Activated CD8-positive, alpha-beta T cell treated with anti-CD3 and anti-CD28 coated beads for 36 hours (primary cell): Measurements from ENCODE around the gene LSM11. TPM values are rescaled to one million over a fixed set of nuclear protein-coding genes. Genes with fewer than 3 reads are reported as not detected.

Experiments used
- ATAC-seq: fragments of 200-7000 bp; cut with Tn5 transposase; one replicate; pipeline ENCODE4 v1.10.0; 2021; ENCODE audit warnings: mild to moderate bottlenecking, moderate library complexity
- CTCF ChIA-PET: fragments of 350-600 bp; sonication (Branson Sonifier 250); formaldehyde crosslinking; loops from one replicate; lab custom pipeline; 2021; ENCODE audit warnings: antibody characterized with exemption; lab: Charles Lee
- POLR2A ChIA-PET: fragments of 350-600 bp; sonication (Branson Sonifier 250); formaldehyde crosslinking; loops from one replicate; lab custom pipeline; 2021; ENCODE audit warnings: antibody characterized with exemption; lab: Charles Lee
- DNase-seq: peaks from one replicate; pipeline ENCODE4 v3.0.0-alpha.2; 2020
- H3K27ac Mint-ChIP-seq: one replicate; pipeline ENCODE4 v1.8.0; 2021; ENCODE audit warnings: mild to moderate bottlenecking, mixed read lengths
- H3K27me3 Mint-ChIP-seq: one replicate; pipeline ENCODE4 v1.8.0; 2021; ENCODE audit warnings: mixed read lengths
- H3K36me3 Mint-ChIP-seq: one replicate; pipeline ENCODE4 v1.8.0; 2021; ENCODE audit warnings: low read depth, mixed read lengths
- H3K4me1 Mint-ChIP-seq: one replicate; pipeline ENCODE4 v1.8.0; 2021; ENCODE audit warnings: low read depth, mixed read lengths
- H3K4me3 Mint-ChIP-seq: one replicate; pipeline ENCODE4 v1.8.0; 2021; ENCODE audit warnings: mild to moderate bottlenecking, moderate library complexity, mixed read lengths
- H3K9me3 Mint-ChIP-seq: one replicate; pipeline ENCODE4 v1.8.0; 2021; ENCODE audit warnings: mixed read lengths
- intact Hi-C: fragments of 100-400 bp; cut with micrococcal nuclease; formaldehyde crosslinking; loops from one replicate; pipeline ENCODE4 v1.10.0; 2022
- total RNA-seq, 2 experiments: library from RNA; stranded (reverse); gene quantifications; one replicate each; pipeline ENCODE4 v1.2.3, GENCODE V29; 2021
- TF ChIP-seq, protein P1 (sequence below): fragments of 200-600 bp; IDR thresholded peaks from one replicate; pipeline ENCODE4 v1.8.0; 2022; ENCODE audit warnings: antibody characterized with exemption, mild to moderate bottlenecking

The LSM11 gene
- total RNA-seq, 2 experiments from 2014 or later: 7.0 to 7.3 TPM

GRCh38 chr5:157732596-157733262, 10.8 kb upstream of the LSM11 start:
- POLR2A ChIA-PET: no interaction called here
- TF ChIP-seq, protein P1, sequence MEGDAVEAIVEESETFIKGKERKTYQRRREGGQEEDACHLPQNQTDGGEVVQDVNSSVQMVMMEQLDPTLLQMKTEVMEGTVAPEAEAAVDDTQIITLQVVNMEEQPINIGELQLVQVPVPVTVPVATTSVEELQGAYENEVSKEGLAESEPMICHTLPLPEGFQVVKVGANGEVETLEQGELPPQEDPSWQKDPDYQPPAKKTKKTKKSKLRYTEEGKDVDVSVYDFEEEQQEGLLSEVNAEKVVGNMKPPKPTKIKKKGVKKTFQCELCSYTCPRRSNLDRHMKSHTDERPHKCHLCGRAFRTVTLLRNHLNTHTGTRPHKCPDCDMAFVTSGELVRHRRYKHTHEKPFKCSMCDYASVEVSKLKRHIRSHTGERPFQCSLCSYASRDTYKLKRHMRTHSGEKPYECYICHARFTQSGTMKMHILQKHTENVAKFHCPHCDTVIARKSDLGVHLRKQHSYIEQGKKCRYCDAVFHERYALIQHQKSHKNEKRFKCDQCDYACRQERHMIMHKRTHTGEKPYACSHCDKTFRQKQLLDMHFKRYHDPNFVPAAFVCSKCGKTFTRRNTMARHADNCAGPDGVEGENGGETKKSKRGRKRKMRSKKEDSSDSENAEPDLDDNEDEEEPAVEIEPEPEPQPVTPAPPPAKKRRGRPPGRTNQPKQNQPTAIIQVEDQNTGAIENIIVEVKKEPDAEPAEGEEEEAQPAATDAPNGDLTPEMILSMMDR: no peak
- no peaks in the 10 kb centered on the region for H3K27me3 Mint-ChIP-seq
- H3K4me1 Mint-ChIP-seq: peaks cover 26% of the 10 kb centered on the region
- no peak overlapping the region for H3K27ac Mint-ChIP-seq
- peaks cover 19% of the 10 kb centered on the region for H3K36me3 Mint-ChIP-seq
- no peak for ATAC-seq
- DNase-seq: no peak
- H3K4me3 Mint-ChIP-seq: peak overlapping the region; percentile 24
- intact Hi-C loops: no loop called here
- CTCF ChIA-PET: interaction anchor here (1.4 to 2.8 kb wide), 2 partner anchors 11 to 300 kb away, joined by 3 to 33 read pairs; partner anchors contain the start of gene LSM11
- H3K9me3 Mint-ChIP-seq: peaks cover 2% of the 10 kb centered on the region

DNA sequence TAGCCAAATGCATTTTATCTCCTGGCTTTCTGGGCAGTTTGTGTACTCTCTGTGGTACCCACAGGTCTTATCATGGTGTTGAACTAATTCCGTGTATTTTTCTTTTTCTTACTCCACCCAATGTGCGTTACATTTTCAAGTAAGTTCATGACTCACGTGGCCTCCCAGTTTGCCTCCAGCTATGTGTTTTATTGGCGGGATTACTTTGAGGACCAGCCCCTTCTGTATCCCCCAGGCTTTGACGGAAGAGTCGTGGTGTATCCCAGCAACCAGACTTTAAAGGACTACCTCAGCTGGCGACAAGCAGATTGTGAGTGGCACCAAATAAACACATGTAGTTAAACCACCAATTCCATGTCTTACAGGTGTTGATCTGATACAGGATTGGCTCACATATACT, 9.1 kb upstream of the LSM11 start:
- TF ChIP-seq, protein P1: no peak
- peaks cover 24% of the 10 kb centered on the region for H3K4me1 Mint-ChIP-seq
- POLR2A ChIA-PET: no interaction called here
- H3K36me3 Mint-ChIP-seq: peaks cover 24% of the 10 kb centered on the region
- ATAC-seq (no peak), DNase-seq (no peak)
- H3K9me3 Mint-ChIP-seq: no peaks in the 10 kb centered on the region
- H3K27ac Mint-ChIP-seq: no peak overlapping the region
- H3K4me3 Mint-ChIP-seq: no peak overlapping the region
- no peaks in the 10 kb centered on the region for H3K27me3 Mint-ChIP-seq
- CTCF ChIA-PET: interaction anchor here (2.4 kb wide), 1 partner anchor 9 kb away, joined by 16 read pairs; the partner anchor contains the start of gene LSM11
- intact Hi-C loops: no loop called here

DNA sequence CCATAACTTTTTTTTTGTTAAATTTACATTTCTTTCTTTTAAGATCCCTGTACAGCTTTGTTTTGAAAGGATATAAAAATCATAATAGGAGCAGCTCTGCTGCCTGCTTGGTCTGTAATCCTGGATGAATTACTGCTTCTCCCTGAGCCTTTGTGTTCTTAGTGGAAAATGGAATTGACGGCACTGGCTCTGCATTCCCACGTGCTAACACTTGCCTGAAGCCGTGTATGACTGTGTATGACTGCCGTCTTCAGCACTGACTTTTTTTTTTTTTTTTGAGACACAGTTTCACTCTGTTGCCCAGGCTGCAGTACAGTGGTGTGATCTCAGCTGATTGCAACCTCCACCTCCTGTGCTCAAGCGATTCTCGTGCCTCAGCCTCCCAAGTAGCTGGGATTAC, 7.5 kb upstream of the LSM11 start:
- no peak overlapping the region for H3K4me3 Mint-ChIP-seq
- peaks cover 14% of the 10 kb centered on the region for H3K4me1 Mint-ChIP-seq
- H3K36me3 Mint-ChIP-seq: peaks cover 28% of the 10 kb centered on the region
- H3K27ac Mint-ChIP-seq: no peak overlapping the region
- no peaks in the 10 kb centered on the region for H3K9me3 Mint-ChIP-seq
- CTCF ChIA-PET: no interaction called here
- intact Hi-C loops: no loop called here
- H3K27me3 Mint-ChIP-seq: no peaks in the 10 kb centered on the region
- ATAC-seq (no peak), DNase-seq (no peak)
- TF ChIP-seq, protein P1: no peak
- POLR2A ChIA-PET: interaction anchor here (0.6 kb wide), 1 partner anchor 31 kb away, joined by 3 read pairs; no protein-coding TSS in a partner anchor

GRCh38 chr5:157739388-157740228, 3.9 kb upstream of the LSM11 start:
- Mint-ChIP-seq H3K4me3 (no peak overlapping the region), H3K9me3 (no peaks in the 10 kb centered on the region), H3K27me3 (no peaks in the 10 kb centered on the region), H3K27ac (no peak overlapping the region), H3K4me1 (peaks cover 13% of the 10 kb centered on the region), H3K36me3 (peaks cover 26% of the 10 kb centered on the region)
- TF ChIP-seq, protein P1: no peak
- ATAC-seq: no peak
- DNase-seq: no peak
- intact Hi-C loops: loop anchor here (5.0 kb wide), 1 partner anchor 307 kb away; no protein-coding TSS in a partner anchor
- POLR2A ChIA-PET: no interaction called here
- CTCF ChIA-PET: interaction anchor here (1.1 to 1.6 kb wide), 3 partner anchors 21 to 307 kb away, joined by 3 to 7 read pairs (median 5); no protein-coding TSS in a partner anchor
